ENCODE measurements around the gene NR2F1-AS1.

DNA sequence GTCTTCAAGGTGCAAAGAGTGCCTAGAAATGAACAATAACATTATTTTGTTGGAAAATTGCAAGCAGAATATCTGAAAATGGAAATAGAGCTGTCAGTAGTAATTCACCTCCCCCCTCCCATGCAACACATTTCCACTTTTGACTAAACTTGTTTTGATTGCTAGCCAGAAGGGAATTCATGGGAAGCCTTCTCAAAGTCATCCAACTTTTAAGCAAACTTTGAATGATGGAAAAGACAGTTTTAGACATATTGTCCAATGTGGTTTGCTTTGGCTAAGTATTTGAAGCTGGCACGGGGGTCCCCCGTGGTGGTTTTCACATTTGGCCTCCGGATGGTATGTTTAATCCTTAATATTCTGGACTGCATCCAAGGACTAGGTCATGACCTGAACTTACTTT lies 9.5 kb upstream of the NR2F1-AS1 start:
- TF ChIP-seq RAD21 (CRISPR knock-in tag; conservative IDR thresholded peaks at IDR 0.05 in 1 of 2, IDR thresholded peaks at IDR 0.05 in 1 of 2) (no peak), IFI16 (CRISPR knock-in tag; IDR thresholded peaks at IDR 0.05) (no peak), FOSL1 (tag; conservative IDR thresholded peaks at IDR 0.05) (no peak), SAP30 (IDR thresholded peaks at IDR 0.05; ENCODE audit: borderline replicate concordance, insufficient read depth, low read depth, low read length, poor library complexity, severe bottlenecking) (no peak), BHLHE40 (IDR thresholded peaks at IDR 0.05; ENCODE audit: low read length) (no peak)
- TF ChIP-seq, protein P1, sequence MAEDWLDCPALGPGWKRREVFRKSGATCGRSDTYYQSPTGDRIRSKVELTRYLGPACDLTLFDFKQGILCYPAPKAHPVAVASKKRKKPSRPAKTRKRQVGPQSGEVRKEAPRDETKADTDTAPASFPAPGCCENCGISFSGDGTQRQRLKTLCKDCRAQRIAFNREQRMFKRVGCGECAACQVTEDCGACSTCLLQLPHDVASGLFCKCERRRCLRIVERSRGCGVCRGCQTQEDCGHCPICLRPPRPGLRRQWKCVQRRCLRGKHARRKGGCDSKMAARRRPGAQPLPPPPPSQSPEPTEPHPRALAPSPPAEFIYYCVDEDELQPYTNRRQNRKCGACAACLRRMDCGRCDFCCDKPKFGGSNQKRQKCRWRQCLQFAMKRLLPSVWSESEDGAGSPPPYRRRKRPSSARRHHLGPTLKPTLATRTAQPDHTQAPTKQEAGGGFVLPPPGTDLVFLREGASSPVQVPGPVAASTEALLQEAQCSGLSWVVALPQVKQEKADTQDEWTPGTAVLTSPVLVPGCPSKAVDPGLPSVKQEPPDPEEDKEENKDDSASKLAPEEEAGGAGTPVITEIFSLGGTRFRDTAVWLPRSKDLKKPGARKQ (CRISPR knock-in tag; IDR thresholded peaks at IDR 0.05), result no peak

Measured in K562 (cell line).